ENCODE data around the gene ELAC2. TPM values are rescaled to one million over a fixed set of nuclear protein-coding genes. Genes with fewer than 3 reads are reported as not detected.

ELAC2 gene
- total RNA-seq, 2 experiments from 2014 or later, result 57.4 to 60.2 TPM

DNA sequence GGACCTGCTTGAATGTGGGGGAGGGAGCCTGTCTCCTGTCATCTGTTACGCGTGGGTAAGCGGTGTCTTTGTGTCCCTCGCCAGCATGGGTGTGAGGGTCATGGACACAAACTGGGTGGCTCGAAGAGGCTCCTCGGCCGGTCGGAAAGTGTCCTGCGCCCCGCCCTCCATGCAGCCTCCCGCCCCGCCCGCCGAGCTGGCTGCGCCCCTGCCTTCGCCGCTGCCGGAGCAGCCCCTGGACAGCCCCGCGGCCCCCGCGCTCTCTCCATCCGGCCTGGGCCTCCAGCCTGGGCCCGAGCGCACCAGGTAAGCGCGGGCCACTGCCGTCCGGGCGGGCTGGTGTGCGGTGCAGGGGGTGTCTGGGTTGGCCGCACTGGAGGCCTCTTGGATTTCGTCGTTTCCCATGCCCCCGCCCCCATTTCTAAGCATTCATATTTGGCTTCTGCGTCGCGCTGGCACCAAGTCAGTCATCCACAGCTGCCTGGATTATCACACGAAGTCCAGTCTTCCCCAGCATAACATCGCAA lies 43.8 kb downstream of the ELAC2 start:
- no peaks in the 10 kb centered on the region for H3K36me3 Mint-ChIP-seq
- H3K4me3 Mint-ChIP-seq, result no peak overlapping the region
- H3K27ac Mint-ChIP-seq, result no peak overlapping the region
- ATAC-seq (ENCODE audit: low read depth) (no peak), DNase-seq (no peak)
- POLR2A ChIA-PET, result no interaction called here
- H3K27me3 Mint-ChIP-seq, result peaks cover 20% of the 10 kb centered on the region
- H3K4me1 Mint-ChIP-seq, result no peaks in the 10 kb centered on the region
- H3K9me3 Mint-ChIP-seq, result no peaks in the 10 kb centered on the region

- Mint-ChIP-seq H3K27ac (no peak overlapping the region), H3K27me3 (peaks cover 20% of the 10 kb centered on the region), H3K4me3 (no peak overlapping the region), H3K36me3 (no peaks in the 10 kb centered on the region), H3K4me1 (no peaks in the 10 kb centered on the region), H3K9me3 (no peaks in the 10 kb centered on the region)
- POLR2A ChIA-PET, result no interaction called here
- ATAC-seq (ENCODE audit: low read depth) (no peak), DNase-seq (no peak)
Measured at GRCh38 chr17:12973496-12974004, 44.3 kb downstream of the ELAC2 start.

GRCh38 chr17:12967962-12968361 lies 49.9 kb downstream of the ELAC2 start:
- H3K27ac Mint-ChIP-seq, result no peak overlapping the region
- no peaks in the 10 kb centered on the region for H3K36me3 Mint-ChIP-seq
- H3K27me3 Mint-ChIP-seq, result peaks cover 5% of the 10 kb centered on the region
- no peaks in the 10 kb centered on the region for H3K9me3 Mint-ChIP-seq
- no peak for ATAC-seq (ENCODE audit: low read depth)
- no peak overlapping the region for H3K4me3 Mint-ChIP-seq
- DNase-seq, result no peak
- H3K4me1 Mint-ChIP-seq, result no peaks in the 10 kb centered on the region
- POLR2A ChIA-PET, result no interaction called here

GRCh38 chr17:12966413-12966812 lies 51.4 kb downstream of the ELAC2 start:
- ATAC-seq (ENCODE audit: low read depth), result no peak
- Mint-ChIP-seq H3K27ac (no peak overlapping the region), H3K27me3 (no peaks in the 10 kb centered on the region), H3K9me3 (no peaks in the 10 kb centered on the region), H3K4me1 (no peaks in the 10 kb centered on the region), H3K36me3 (no peaks in the 10 kb centered on the region), H3K4me3 (no peak overlapping the region)
- no peak for DNase-seq
- POLR2A ChIA-PET, result no interaction called here

- DNase-seq, result no peak
- no peaks in the 10 kb centered on the region for H3K4me1 Mint-ChIP-seq
- POLR2A ChIA-PET, result no interaction called here
- no peak overlapping the region for H3K27ac Mint-ChIP-seq
- no peaks in the 10 kb centered on the region for H3K9me3 Mint-ChIP-seq
- no peak for ATAC-seq (ENCODE audit: low read depth)
- H3K27me3 Mint-ChIP-seq, result no peaks in the 10 kb centered on the region
- no peaks in the 10 kb centered on the region for H3K36me3 Mint-ChIP-seq
- no peak overlapping the region for H3K4me3 Mint-ChIP-seq
Measured at GRCh38 chr17:12965988-12966387, 51.8 kb downstream of the ELAC2 start.

- POLR2A ChIA-PET, result no interaction called here
- no peak for DNase-seq
- H3K27me3 Mint-ChIP-seq, result no peaks in the 10 kb centered on the region
- no peak for ATAC-seq (ENCODE audit: low read depth)
- H3K4me3 Mint-ChIP-seq, result no peak overlapping the region
- H3K36me3 Mint-ChIP-seq, result no peaks in the 10 kb centered on the region
- H3K9me3 Mint-ChIP-seq, result no peaks in the 10 kb centered on the region
- H3K27ac Mint-ChIP-seq, result no peak overlapping the region
- no peaks in the 10 kb centered on the region for H3K4me1 Mint-ChIP-seq
Measured at GRCh38 chr17:12964840-12965239, 53.0 kb downstream of the ELAC2 start.

- no peak for DNase-seq
- Mint-ChIP-seq H3K9me3 (no peaks in the 10 kb centered on the region), H3K4me3 (no peak overlapping the region), H3K27me3 (no peaks in the 10 kb centered on the region), H3K4me1 (no peaks in the 10 kb centered on the region), H3K27ac (no peak overlapping the region), H3K36me3 (no peaks in the 10 kb centered on the region)
- POLR2A ChIA-PET, result no interaction called here
- no peak for ATAC-seq (ENCODE audit: low read depth)
Measured at GRCh38 chr17:12964162-12964561, 53.7 kb downstream of the ELAC2 start.

DNA sequence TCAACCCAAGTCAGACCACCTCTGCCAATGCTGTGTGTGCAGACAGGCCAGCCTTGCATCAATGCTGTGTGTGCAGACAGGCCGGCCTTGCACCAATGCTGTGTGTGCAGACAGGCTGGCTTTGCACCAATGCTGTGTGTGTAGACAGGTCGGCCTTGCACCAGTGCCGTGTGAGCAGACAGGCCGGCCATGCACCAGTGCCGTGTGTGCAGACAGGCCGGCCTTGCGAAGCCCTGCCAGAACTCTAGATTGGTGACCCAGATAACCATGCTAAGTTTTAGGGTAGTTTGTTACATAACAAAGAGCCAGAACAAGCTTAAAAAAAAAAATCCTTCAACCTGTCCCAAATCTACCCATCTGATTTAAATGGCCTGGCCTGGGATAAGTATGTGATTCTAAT lies 54.3 kb downstream of the ELAC2 start:
- Mint-ChIP-seq H3K4me1 (no peaks in the 10 kb centered on the region), H3K27ac (no peak overlapping the region), H3K27me3 (no peaks in the 10 kb centered on the region), H3K4me3 (no peak overlapping the region), H3K36me3 (no peaks in the 10 kb centered on the region), H3K9me3 (no peaks in the 10 kb centered on the region)
- ATAC-seq (ENCODE audit: low read depth) (no peak), DNase-seq (no peak)
- POLR2A ChIA-PET, result no interaction called here

DNA sequence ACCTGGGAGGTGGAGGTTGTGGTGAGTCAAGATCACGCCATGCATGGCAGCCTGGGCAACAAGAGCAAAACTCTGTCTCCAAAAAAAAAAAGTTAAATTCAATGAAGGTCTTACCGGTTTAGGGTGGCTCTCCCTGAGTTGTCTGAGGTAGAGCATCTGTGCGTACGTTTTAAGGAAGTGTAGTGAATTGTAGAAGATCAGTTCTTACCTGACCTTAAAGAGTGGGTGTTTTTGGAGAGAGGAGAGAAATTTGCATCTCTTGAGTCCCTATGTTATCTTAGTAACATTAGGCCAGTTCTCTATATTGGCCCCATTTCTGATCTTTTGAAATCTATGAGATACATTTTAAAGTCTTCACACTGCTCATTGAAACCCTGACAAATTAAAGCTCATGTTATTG lies 56.2 kb downstream of the ELAC2 start:
- Mint-ChIP-seq H3K27ac (no peak overlapping the region), H3K36me3 (no peaks in the 10 kb centered on the region), H3K9me3 (peaks cover 2% of the 10 kb centered on the region), H3K4me1 (no peaks in the 10 kb centered on the region), H3K27me3 (no peaks in the 10 kb centered on the region), H3K4me3 (no peak overlapping the region)
- POLR2A ChIA-PET, result no interaction called here
- no peak for ATAC-seq (ENCODE audit: low read depth)
- DNase-seq, result no peak

DNA sequence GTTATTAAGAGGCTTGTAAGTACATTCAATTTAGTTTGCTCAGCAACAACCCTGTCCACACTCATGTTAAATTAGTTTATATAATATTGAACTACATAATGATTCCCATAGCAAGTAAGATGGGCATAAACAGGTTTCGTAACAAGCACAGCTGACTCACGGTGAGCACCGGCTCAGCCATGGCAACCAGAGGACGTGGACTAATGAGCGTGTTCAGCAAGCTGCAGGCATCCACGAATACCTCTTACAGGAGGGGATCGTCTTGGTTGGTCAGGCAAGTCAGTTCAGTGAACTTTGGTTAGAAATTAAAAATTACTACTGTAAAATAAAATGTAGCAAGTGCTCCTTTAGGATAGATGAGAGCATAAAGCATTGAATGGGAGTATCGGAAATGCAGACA lies 58.4 kb downstream of the ELAC2 start:
- Mint-ChIP-seq H3K36me3 (no peaks in the 10 kb centered on the region), H3K27ac (no peak overlapping the region), H3K27me3 (no peaks in the 10 kb centered on the region), H3K9me3 (peaks cover 3% of the 10 kb centered on the region), H3K4me1 (no peaks in the 10 kb centered on the region), H3K4me3 (no peak overlapping the region)
- no peak for ATAC-seq (ENCODE audit: low read depth)
- no peak for DNase-seq
- POLR2A ChIA-PET, result no interaction called here

GRCh38 chr17:12958786-12959185 lies 59.0 kb downstream of the ELAC2 start:
- Mint-ChIP-seq H3K27ac (no peak overlapping the region), H3K9me3 (peaks cover 3% of the 10 kb centered on the region), H3K4me3 (no peak overlapping the region), H3K27me3 (no peaks in the 10 kb centered on the region), H3K36me3 (no peaks in the 10 kb centered on the region), H3K4me1 (no peaks in the 10 kb centered on the region)
- POLR2A ChIA-PET, result no interaction called here
- no peak for ATAC-seq (ENCODE audit: low read depth)
- no peak for DNase-seq

GRCh38 chr17:12955521-12955920 lies 62.3 kb downstream of the ELAC2 start:
- H3K9me3 Mint-ChIP-seq, result peaks cover 3% of the 10 kb centered on the region
- H3K4me1 Mint-ChIP-seq, result no peaks in the 10 kb centered on the region

GRCh38 chr17:12953156-12953555 lies 64.7 kb downstream of the ELAC2 start:
- Mint-ChIP-seq H3K27me3 (no peaks in the 10 kb centered on the region), H3K9me3 (peaks cover 3% of the 10 kb centered on the region), H3K4me1 (no peaks in the 10 kb centered on the region), H3K4me3 (no peak overlapping the region), H3K36me3 (no peaks in the 10 kb centered on the region), H3K27ac (no peak overlapping the region)
- POLR2A ChIA-PET, result interaction anchor here (0.6 kb wide), 1 partner anchor 93 kb away, joined by 3 read pairs; no protein-coding TSS in a partner anchor
- ATAC-seq (ENCODE audit: low read depth), result no peak
- DNase-seq, result no peak

More at GRCh38 chr17:12955521-12955920, 62.3 kb downstream of the ELAC2 start:
- POLR2A ChIA-PET, result no interaction called here
- no peak overlapping the region for H3K27ac Mint-ChIP-seq
- DNase-seq (no peak), ATAC-seq (ENCODE audit: low read depth) (no peak)
- no peaks in the 10 kb centered on the region for H3K27me3 Mint-ChIP-seq
- no peaks in the 10 kb centered on the region for H3K36me3 Mint-ChIP-seq
- no peak overlapping the region for H3K4me3 Mint-ChIP-seq

GRCh38 chr17:12952012-12952411 lies 65.8 kb downstream of the ELAC2 start:
- POLR2A ChIA-PET, result no interaction called here
- DNase-seq (no peak), ATAC-seq (ENCODE audit: low read depth) (no peak)
- Mint-ChIP-seq H3K36me3 (no peaks in the 10 kb centered on the region), H3K4me3 (no peak overlapping the region), H3K9me3 (peaks cover 1% of the 10 kb centered on the region), H3K4me1 (no peaks in the 10 kb centered on the region), H3K27me3 (no peaks in the 10 kb centered on the region), H3K27ac (no peak overlapping the region)

DNA sequence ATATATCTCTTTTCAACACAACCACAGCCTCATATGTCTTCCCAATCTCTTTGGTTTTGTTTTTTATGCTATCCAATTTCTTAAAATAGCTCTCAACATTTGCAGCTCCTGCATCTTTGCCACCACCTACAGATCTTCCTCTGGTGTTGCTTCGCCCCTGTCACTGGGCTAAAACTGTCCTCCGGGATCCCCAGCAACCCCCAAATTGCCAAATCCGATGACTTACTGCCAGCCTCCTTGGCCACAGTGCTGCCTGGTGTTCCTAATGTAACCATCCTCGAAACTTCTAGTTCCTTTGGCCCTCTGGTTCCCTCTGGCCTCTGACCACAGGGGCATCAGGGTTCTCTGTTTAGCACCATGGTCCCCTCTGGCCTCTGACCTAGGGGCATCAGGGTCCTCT lies 70.8 kb downstream of the ELAC2 start:
- no peak overlapping the region for H3K4me3 Mint-ChIP-seq
- no peaks in the 10 kb centered on the region for H3K36me3 Mint-ChIP-seq
- POLR2A ChIA-PET, result no interaction called here
- H3K27me3 Mint-ChIP-seq, result no peaks in the 10 kb centered on the region
- no peak for ATAC-seq (ENCODE audit: low read depth)
- DNase-seq, result no peak
- H3K4me1 Mint-ChIP-seq, result no peaks in the 10 kb centered on the region
- H3K9me3 Mint-ChIP-seq, result no peaks in the 10 kb centered on the region
- no peak overlapping the region for H3K27ac Mint-ChIP-seq

Data from activated naive CD8-positive, alpha-beta T cell treated with anti-CD3 and anti-CD28 coated beads, Interleukin-2, amount 10 ng/mL, durations not matched to agents 7 days and 5 days (primary cell).